SK-N-SH (cell line): Measurements from ENCODE around the gene CLCN1. TPM values are rescaled to one million over a fixed set of nuclear protein-coding genes. Genes with fewer than 3 reads are reported as not detected.

ENCODE experiments used
- CTCF ChIA-PET: fragments of 300-600, 350-600 bp; formaldehyde crosslinking; extraction: SDS; loops from one replicate; lab custom pipeline; 2021; lab: Yijun Ruan, JAX
- POLR2A ChIA-PET: fragments of 350-600 bp; sonication (Branson Sonifier 250); formaldehyde crosslinking; extraction: SDS; loops from one replicate; lab custom pipeline; 2020; ENCODE audit warnings: antibody characterized with exemption, inconsistent platforms; lab: Yijun Ruan, JAX
- DNase-seq: peaks from one replicate; pipeline ENCODE4 v3.0.0; 2012
- H2AFZ ChIP-seq: fragments of 200-600 bp; sonication (generic); 2 replicates; pipeline ENCODE4 v1.8.1; 2016; ENCODE audit warnings: antibody characterized with exemption, mild to moderate bottlenecking, low read depth
- H3F3A ChIP-seq: fragments of 200-600 bp; sonication (generic); replicated peaks from 2 replicates; pipeline ENCODE3; 2016; ENCODE audit warnings: antibody characterized with exemption, mild to moderate bottlenecking; ENCODE audit not compliant: insufficient read depth
- H3K27ac ChIP-seq, 2 experiments: fragments of 200-500 bp in 1 of 2; fragments of 200-600 bp in 1 of 2; sonication (Bioruptor generic) in 1 of 2; sonication (generic), shearing (Covaris generic) in 1 of 2; 2 replicates each; pipeline versions ENCODE4 v1.5.1 to v1.6.1; 2014 to 2016; ENCODE audit warnings: low read depth in 2 of 2, inconsistent platforms in 1 of 2, low read length in 1 of 2, mild to moderate bottlenecking in 1 of 2, mixed read lengths in 1 of 2
- H3K27me3 ChIP-seq: fragments of 200-600 bp; sonication (generic), shearing (Covaris generic); 2 replicates; pipeline ENCODE4 v1.6.1; 2016; ENCODE audit warnings: mixed run types; ENCODE audit not compliant: insufficient read depth
- H3K36me3 ChIP-seq, 2 experiments: fragments of 200-500 bp in 1 of 2; fragments of 200-600 bp in 1 of 2; sonication (Bioruptor generic) in 1 of 2; sonication (generic) in 1 of 2; replicated peaks in 1 of 2; 2 replicates each; pipeline versions ENCODE3 to v1.5.1; 2014 to 2016; ENCODE audit warnings: low read length in 1 of 2, mild to moderate bottlenecking in 1 of 2; ENCODE audit not compliant: insufficient read depth in 2 of 2, control insufficient read depth in 1 of 2
- H3K4me1 ChIP-seq, 2 experiments: fragments of 200-500 bp in 1 of 2; fragments of 200-600 bp in 1 of 2; sonication (Bioruptor generic) in 1 of 2; sonication (generic), shearing (Covaris generic) in 1 of 2; 2 replicates each; pipeline versions ENCODE4 v1.5.1 to v1.6.1; 2014 to 2016; ENCODE audit warnings: low read depth in 1 of 2, low read length in 1 of 2, mixed run types in 1 of 2; ENCODE audit not compliant: insufficient read depth in 2 of 2, control insufficient read depth in 1 of 2
- H3K4me2 ChIP-seq: fragments of 200-600 bp; sonication (generic), shearing (Covaris generic); 2 replicates; pipeline ENCODE4 v1.6.1; 2017; ENCODE audit warnings: mixed run types
- H3K4me3 ChIP-seq, 2 experiments: fragments of 200-500 bp in 1 of 2; fragments of 200-600 bp in 1 of 2; sonication (Bioruptor generic) in 1 of 2; sonication (generic), shearing (Covaris generic) in 1 of 2; 2 replicates each; pipeline versions ENCODE4 v1.5.1 to v1.8.1; 2014 to 2016; ENCODE audit warnings: low read depth in 2 of 2, inconsistent platforms in 1 of 2, low read length in 1 of 2, mild to moderate bottlenecking in 1 of 2, mixed read lengths in 1 of 2, moderate library complexity in 1 of 2
- H3K79me2 ChIP-seq: fragments of 200-600 bp; sonication (generic); 2 replicates; pipeline ENCODE4 v1.8.1; 2017; ENCODE audit warnings: mild to moderate bottlenecking; ENCODE audit not compliant: insufficient read depth
- H3K9ac ChIP-seq: fragments of 200-600 bp; sonication (generic); 2 replicates; pipeline ENCODE4 v1.6.1; 2017; ENCODE audit warnings: mixed run types
- H3K9me2 ChIP-seq: fragments of 200-600 bp; sonication (generic); 2 replicates; pipeline ENCODE4 v1.6.1; 2017; ENCODE audit warnings: mixed run types
- H3K9me3 ChIP-seq: fragments of 200-600 bp; sonication (generic); 2 replicates; pipeline ENCODE4 v1.6.1; 2017; ENCODE audit warnings: mixed run types, mild to moderate bottlenecking, moderate library complexity
- H4K20me1 ChIP-seq: fragments of 200-600 bp; sonication (generic); 2 replicates; pipeline ENCODE4 v1.6.1; 2017; ENCODE audit warnings: mild to moderate bottlenecking, mixed run types; ENCODE audit not compliant: insufficient read depth
- GATA2 ChIP-seq: sonication (generic); formaldehyde crosslinking; IDR thresholded peaks from 2 replicates; pipeline ENCODE4 v1.5.0; 2020; ENCODE audit warnings: mild to moderate bottlenecking, missing genetic modification reagents
- IRF3 ChIP-seq: fragments of 150-350 bp; IDR thresholded peaks from 2 replicates; pipeline ENCODE4 v1.6.1; 2016; ENCODE audit warnings: mild to moderate bottlenecking, low read depth, low read length
- NFIC ChIP-seq: IDR thresholded peaks from 2 replicates; pipeline ENCODE4 v1.4.0; 2012; ENCODE audit warnings: borderline replicate concordance
- PBX3 ChIP-seq: IDR thresholded peaks from 2 replicates; pipeline ENCODE4; 2012
- TCF12 ChIP-seq: IDR thresholded peaks from 2 replicates; pipeline ENCODE4 v1.4.0; 2012
- USF1 ChIP-seq: IDR thresholded peaks from 2 replicates; pipeline ENCODE4 v1.4.0; 2012; ENCODE audit warnings: low read depth, borderline replicate concordance
- USF2 ChIP-seq: fragments of 150-350 bp; IDR thresholded peaks from 2 replicates; pipeline ENCODE4 v1.6.1; 2017; ENCODE audit warnings: antibody characterized with exemption, low read length, low read depth, borderline replicate concordance
- whole genome bisulfite sequencing: methylation state at CpG from one replicate; pipeline ENCODE4 v1.1.6; 2017; ENCODE audit warnings: low lambda C conversion rate; 5-methylcytosine and 5-hydroxymethylcytosine counted together
- polyA plus RNA-seq, 3 experiments: library from polyadenylated mRNA; depleted of rRNA; stranded (reverse); fragments of >200 nt; gene quantifications; 2 replicates each; pipeline ENCODE4 v1.2.3, GENCODE V29; 2012
- small RNA-seq, 7 experiments: library from RNA; depleted of rRNA; stranded (forward); fragments of <200 nt; gene quantifications; one replicate each; pipeline ENCODE3, GENCODE V24; 2012

Gene CLCN1
- polyA plus RNA-seq, 1 of the 3 experiments (the other 2 are of a cell fraction), result 0.12 TPM

- TF ChIP-seq PBX3 (no peak), USF2 (no peak), IRF3 (no peak), USF1 (no peak)
- TF ChIP-seq, all 33 proteins: peak for 0
These were observed 83.7 kb downstream of the CLCN1 start (continued) for GRCh38 chr7:143399642-143400041.

- no peak overlapping the region for H3K27ac ChIP-seq
- no peak for DNase-seq
- POLR2A ChIA-PET, result no interaction called here
- H3K9me2 ChIP-seq, result no peaks in the 10 kb centered on the region
- H3K27me3 ChIP-seq, result no peaks in the 10 kb centered on the region
- 70% methylated on average over 11 of the region's 12 CpGs for WGBS
- H4K20me1 ChIP-seq, result no peaks in the 10 kb centered on the region
- H3K4me2 ChIP-seq, result no peak overlapping the region
- no peaks in the 10 kb centered on the region for H3K79me2 ChIP-seq
- H3K9ac ChIP-seq, result no peak overlapping the region
- H2AFZ ChIP-seq, result no peak overlapping the region
- CTCF ChIA-PET, result interaction anchor here (0.8 to 1.9 kb wide), 2 partner anchors 19 to 21 kb away, joined by 3 to 7 read pairs; no protein-coding TSS in a partner anchor
- TF ChIP-seq GATA2 (CRISPR knock-in tag) (no peak), TCF12 (no peak), NFIC (no peak)
- H3K4me3 ChIP-seq, result no peak overlapping the region
- H3K4me1 ChIP-seq, result peaks cover 0 to 4% of the 10 kb centered on the region in 2 experiments; a peak in 1 of 4 replicates
- H3K9me3 ChIP-seq, result no peaks in the 10 kb centered on the region
- H3F3A ChIP-seq, result peaks cover 2% of the 10 kb centered on the region
- H3K36me3 ChIP-seq, result no peaks in the 10 kb centered on the region
These were observed 85.4 kb downstream of the CLCN1 start for GRCh38 chr7:143401265-143401664.

Small RNA genes lying within 50 kb of the gene (small RNA-seq; reads per million reads assigned to genes)
- gene MIR6892 (0 to 6.0 (median 0.86) reads per million in 7 experiments), gene RN7SL481P (0 to 0.11 (median 0) reads per million in 7 experiments), gene RN7SL535P (0 reads per million in 7 experiments)

Other genes starting within 250 kb of the CLCN1 start
- gene PIP, start 184.0 kb upstream of the CLCN1 start, polyA plus RNA-seq (2012; rRNA removed), result not detected in 2 replicates
- gene TAS2R39, start 132.7 kb upstream of the CLCN1 start, polyA plus RNA-seq (2012; rRNA removed), result not detected in 2 replicates
- not detected in 2 replicates for gene TAS2R40, start 94.1 kb upstream of the CLCN1 start, polyA plus RNA-seq (2012; rRNA removed)
- 299 and 354 TPM in 2 replicates for gene GSTK1, start 52.7 kb upstream of the CLCN1 start, polyA plus RNA-seq (2012; rRNA removed)
- gene TMEM139, start 31.2 kb upstream of the CLCN1 start, polyA plus RNA-seq (2012; rRNA removed), result 0.05 and 0.19 TPM in 2 replicates
- gene CASP2, start 27.8 kb upstream of the CLCN1 start, polyA plus RNA-seq (2012; rRNA removed), result 19.7 and 22.3 TPM in 2 replicates
- 43.6 and 50.1 TPM in 2 replicates for gene FAM131B, start 46.6 kb downstream of the CLCN1 start, polyA plus RNA-seq (2012; rRNA removed)
- gene ZYX, start 65.2 kb downstream of the CLCN1 start, polyA plus RNA-seq (2012; rRNA removed), result 124 and 271 TPM in 2 replicates
- gene EPHA1, start 92.7 kb downstream of the CLCN1 start, polyA plus RNA-seq (2012; rRNA removed), result 0.26 and 0.49 TPM in 2 replicates
- 0.10 TPM in 1 of 2 replicates, not detected in the other for gene TAS2R60, start 127.3 kb downstream of the CLCN1 start, polyA plus RNA-seq (2012; rRNA removed)
- not detected in 2 replicates for gene TAS2R41, start 161.8 kb downstream of the CLCN1 start, polyA plus RNA-seq (2012; rRNA removed)